HepG2 (cell line): ENCODE measurements around the gene GGTLC1. TPM values are rescaled to one million over a fixed set of nuclear protein-coding genes. Genes with fewer than 3 reads are reported as not detected.

Source experiments
- ATAC-seq: fragments of 200-7000 bp; cut with Tn5 transposase; 3 replicates; pipeline ENCODE4 v1.9.1; 2020; ENCODE audit warnings: mild to moderate bottlenecking, moderate library complexity
- BruUV-seq: library from RNA; stranded (reverse); fragments of 400-500 nt; replicated peaks from 2 replicates; lab custom pipeline; 2021; lab: Mats Ljungman, UMichigan
- CTCF ChIA-PET: fragments of 300-600 bp; formaldehyde crosslinking; extraction: SDS; loops from one replicate; lab custom pipeline; 2021; ENCODE audit warnings: low total read pairs, inconsistent platforms, low intra/inter-chr PET ratio; lab: Yijun Ruan, JAX
- POLR2A ChIA-PET: fragments of 350-600 bp; sonication (Branson Sonifier 250); formaldehyde crosslinking; loops from one replicate; lab custom pipeline; 2020; ENCODE audit warnings: antibody characterized with exemption, inconsistent platforms; lab: Yijun Ruan, JAX
- DNase-seq: peaks from one replicate; pipeline ENCODE4 v3.0.0-alpha.2; 2015; ENCODE audit warnings: low spot score
- FAIRE-seq: peaks from 3 replicates; lab custom pipeline; 2011; peaks lifted over from hg19 to GRCh38; lab: Jason Lieb, UNC
- H2AFZ ChIP-seq: one replicate; pipeline ENCODE4 v1.6.1; 2011; ENCODE audit warnings: low read length, inconsistent platforms
- H3K27ac ChIP-seq: fragments of 300-600 bp; 3 replicates; pipeline ENCODE4 v1.8.0; 2011; ENCODE audit warnings: mixed run types, mild to moderate bottlenecking, mixed read lengths, low read length, inconsistent platforms; ENCODE audit not compliant: insufficient read depth; ENCODE audit errors: extremely low read length
- H3K27me3 ChIP-seq, 2 experiments: fragments of 200-600 bp in 1 of 2; 2 replicates in 1 of 2; 3 replicates in 1 of 2; pipeline versions ENCODE4 v1.6.0 to v1.8.0; 2011; ENCODE audit warnings: low read length in 2 of 2, mild to moderate bottlenecking in 2 of 2, moderate library complexity in 2 of 2, inconsistent platforms in 1 of 2; ENCODE audit not compliant: insufficient read depth in 2 of 2, control insufficient read depth in 1 of 2
- H3K36me3 ChIP-seq, 2 experiments: fragments of 200-600 bp in 1 of 2; replicated peaks in 1 of 2; 2 replicates in 1 of 2; 3 replicates in 1 of 2; pipeline versions ENCODE4 v1.5.1 to v1.8.0; 2011; ENCODE audit warnings: low read length in 2 of 2, inconsistent platforms in 1 of 2; ENCODE audit not compliant: insufficient read depth in 2 of 2, control insufficient read depth in 1 of 2
- H3K4me1 ChIP-seq: 2 replicates; pipeline ENCODE4 v1.5.1; 2012; ENCODE audit warnings: low read length, inconsistent platforms; ENCODE audit not compliant: insufficient read depth
- H3K4me2 ChIP-seq: 2 replicates; pipeline ENCODE4 v1.6.0; 2011; ENCODE audit warnings: low read depth, low read length, inconsistent platforms
- H3K4me3 ChIP-seq, 3 experiments: fragments of 200-600 bp in 1 of 3; sonication (generic), shearing (Covaris generic) in 1 of 3; replicated peaks in 1 of 3; 2 replicates each; pipeline ENCODE4 v1.5.1; 2011 to 2016; ENCODE audit warnings: low read length in 3 of 3, inconsistent platforms in 2 of 3, low read depth in 2 of 3, mild to moderate bottlenecking in 2 of 3, control low read depth in 1 of 3, mixed read lengths in 1 of 3; ENCODE audit not compliant: insufficient read depth in 1 of 3
- H3K79me2 ChIP-seq: one replicate; pipeline ENCODE4 v1.6.1; 2011; ENCODE audit warnings: low read length, inconsistent platforms; ENCODE audit not compliant: insufficient read depth
- H3K9ac ChIP-seq: 2 replicates; pipeline ENCODE4 v1.6.0; 2011; ENCODE audit warnings: mild to moderate bottlenecking, low read depth, low read length, inconsistent platforms; ENCODE audit not compliant: insufficient read depth
- H3K9me3 ChIP-seq: 2 replicates; pipeline ENCODE4 v1.5.1; 2012; ENCODE audit warnings: mild to moderate bottlenecking, low read length
- H4K20me1 ChIP-seq: 2 replicates; pipeline ENCODE4 v1.6.0; 2011; ENCODE audit warnings: inconsistent platforms, mild to moderate bottlenecking, low read length, moderate library complexity; ENCODE audit not compliant: insufficient read depth
- HMGXB3 ChIP-seq: sonication (generic); formaldehyde crosslinking; IDR thresholded peaks from 2 replicates; pipeline ENCODE4 v1.4.0; 2020; ENCODE audit warnings: missing genetic modification reagents, borderline replicate concordance
- KLF16 ChIP-seq, 2 experiments: sonication (generic) in 1 of 2; formaldehyde crosslinking in 1 of 2; IDR thresholded peaks; 2 replicates each; pipeline versions ENCODE4 v1.6.1 to v1.8.0; 2016 to 2023; ENCODE audit warnings: missing genetic modification reagents in 2 of 2, missing compliant biosample characterization in 1 of 2
- MLXIP ChIP-seq: sonication (generic); formaldehyde crosslinking; IDR thresholded peaks from 2 replicates; pipeline ENCODE4 v1.9.0; 2021; ENCODE audit warnings: missing genetic modification reagents, borderline replicate concordance
- NFE2L2 ChIP-seq: fragments of 150-350 bp; IDR thresholded peaks from 2 replicates; pipeline ENCODE4 v1.6.1; 2014; ENCODE audit warnings: low read length
- ZNF143 ChIP-seq: sonication (generic); formaldehyde crosslinking; IDR thresholded peaks from 2 replicates; pipeline ENCODE4 v1.4.0; 2020; ENCODE audit warnings: missing genetic modification reagents
- ZNF407 ChIP-seq: sonication (generic); formaldehyde crosslinking; IDR thresholded peaks from one replicate; pipeline ENCODE4 v1.5.1; 2020; ENCODE audit warnings: mild to moderate bottlenecking, missing genetic modification reagents; ENCODE audit errors: not compliant biosample characterization
- ZNF460 ChIP-seq: sonication (generic); formaldehyde crosslinking; IDR thresholded peaks from 2 replicates; pipeline ENCODE4 v1.5.1; 2020; ENCODE audit warnings: missing genetic modification reagents, mild to moderate bottlenecking, borderline replicate concordance
- ZNF546 ChIP-seq: sonication (generic); formaldehyde crosslinking; conservative IDR thresholded peaks from 2 replicates; pipeline ENCODE4 v1.8.1; 2023; ENCODE audit warnings: mild to moderate bottlenecking, missing genetic modification reagents
- ZNF816 ChIP-seq: sonication (generic); formaldehyde crosslinking; IDR thresholded peaks from 2 replicates; pipeline ENCODE4 v1.8.0; 2022; ENCODE audit warnings: missing genetic modification reagents, mild to moderate bottlenecking, borderline replicate concordance
- WGBS: methylation state at CpG from one replicate; pipeline ENCODE4 v1.1.6; 2017; ENCODE audit warnings: low lambda C conversion rate; 5-methylcytosine and 5-hydroxymethylcytosine counted together
- in situ Hi-C: cut with HindIII; loops from 2 replicates; pipeline ENCODE4 v1.10.0; 2017; ENCODE audit warnings: low pct_unique_long_range_greater_than_20kb; ENCODE audit not compliant: extremely low pct_ligation_motif_present
- intact Hi-C: fragments of 100-400 bp; cut with micrococcal nuclease; formaldehyde crosslinking; loops from one replicate; pipeline ENCODE4 v1.10.0; 2022; ENCODE audit not compliant: unreplicated experiment
- polyA plus RNA-seq, 8 experiments: library from polyadenylated mRNA; depleted of rRNA in 3 of 8; stranded (reverse) in 7 of 8; unstranded in 1 of 8; fragments of >200 nt; fragmentation: Illumina TruSeq in 4 of 8; extraction: Trizol in 4 of 8; gene quantifications; 2 replicates each; pipeline versions ENCODE4 v1.2.1 to v1.2.3, GENCODE V29; 2011 to 2016; ENCODE audit warnings: low read depth in 4 of 8, missing spikeins in 1 of 8, mixed read lengths in 1 of 8; ENCODE audit not compliant: insufficient read depth in 1 of 8
- total RNA-seq, 5 experiments: library from RNA; depleted of rRNA; stranded (reverse); fragments of >200 nt; fragmentation: Illumina TruSeq; extraction: Trizol; gene quantifications; 2 replicates each; pipeline ENCODE4 v1.2.3, GENCODE V29; 2016; ENCODE audit warnings: low read depth in 1 of 5

Gene GGTLC1
- total and polyA plus RNA-seq, 2 of the 13 experiments (the other 11 are each of a cell fraction or from before 2014, with no cell fraction given) = not detected

- BruUV-seq = no TSS peak
- TF ChIP-seq ZNF816 (CRISPR knock-in tag) (no peak), ZNF460 (no peak), ZNF143 (CRISPR knock-in tag) (no peak), ZNF407 (CRISPR knock-in tag) (no peak), HMGXB3 (CRISPR knock-in tag) (no peak), ZNF546 (no peak), NFE2L2 (peak; percentile 87), MLXIP (no peak), KLF16 (CRISPR knock-in tag; IDR thresholded peaks at IDR 0.05) (no peak)
Observed at GRCh38 chr20:24034820-24035219, 46.2 kb upstream of the GGTLC1 start.

More at GRCh38 chr20:24034820-24035219, 46.2 kb upstream of the GGTLC1 start:
- no peaks in the 10 kb centered on the region for H3K9me3 ChIP-seq
- FAIRE-seq = peak; percentile 74
- no peak overlapping the region for H3K9ac ChIP-seq
- peaks cover 10% of the 10 kb centered on the region for H3K4me1 ChIP-seq
- peak; percentile 91 for ATAC-seq
- H4K20me1 ChIP-seq = no peaks in the 10 kb centered on the region
- POLR2A ChIA-PET = no interaction called here
- intact Hi-C loops (no loop called here), in situ Hi-C loops (no loop called here)
- H3K27ac ChIP-seq = no peak overlapping the region
- H3K36me3 ChIP-seq = no peaks in the 10 kb centered on the region
- H3K27me3 ChIP-seq = no peaks in the 10 kb centered on the region
- WGBS = 7% methylated on average over 2 of the region's 2 CpGs
- DNase-seq = peak; percentile 78
- CTCF ChIA-PET = no interaction called here
- no peak overlapping the region for H3K4me3 ChIP-seq
- no peak overlapping the region for H2AFZ ChIP-seq
- H3K79me2 ChIP-seq = no peaks in the 10 kb centered on the region
- no peak overlapping the region for H3K4me2 ChIP-seq
